K562 (cell line): ENCODE measurements around the gene EPS8L1. TPM values are rescaled to one million over a fixed set of nuclear protein-coding genes. Genes with fewer than 3 reads are reported as not detected.
A peak's percentile ranks its signal among the peaks of the same experiment; 100 is the strongest.

ENCODE experiments used
- ATAC-seq: fragments of 200-7000 bp; cut with Tn5 transposase; 3 replicates; pipeline ENCODE4 v1.9.1; 2020; ENCODE audit warnings: moderate library complexity
- BruUV-seq: library from RNA; stranded (reverse); fragments of 400-500 nt; replicated peaks from 2 replicates; lab custom pipeline; 2021; lab: Mats Ljungman, UMichigan
- CTCF ChIA-PET: fragments of 300-600 bp; formaldehyde crosslinking; extraction: SDS; loops from one replicate; lab custom pipeline; 2021; ENCODE audit warnings: low intra/inter-chr PET ratio; lab: Yijun Ruan, JAX
- POLR2A ChIA-PET: fragments of 300-600, 350-650 bp; sonication (Branson Sonifier 250); formaldehyde crosslinking; extraction: SDS; loops from one replicate; lab custom pipeline; 2021; ENCODE audit warnings: antibody characterized with exemption, inconsistent platforms; lab: Yijun Ruan, JAX
- DNase-seq, 4 experiments: peaks; one replicate each; pipeline versions ENCODE4 v3.0.0 to v3.0.0-alpha.2; 2011 to 2018; ENCODE audit warnings: low spot score in 3 of 4, mixed read lengths in 3 of 4; ENCODE audit errors: extremely low read depth in 1 of 4
- FAIRE-seq: peaks from 2 replicates; lab custom pipeline; 2011; peaks lifted over from hg19 to GRCh38; lab: Jason Lieb, UNC
- H2AFZ ChIP-seq: 2 replicates; pipeline ENCODE4 v1.6.0; 2011; ENCODE audit warnings: low read depth, low read length, control low read depth, inconsistent platforms
- H3K27ac ChIP-seq: fragments of 200-600 bp; 3 replicates; pipeline ENCODE4 v1.8.0; 2011; ENCODE audit warnings: low read depth, mild to moderate bottlenecking, control low read depth, inconsistent platforms, low read length, moderate library complexity, mixed read lengths; ENCODE audit errors: extremely low read depth
- H3K27me3 ChIP-seq, 2 experiments: fragments of 300-600 bp in 1 of 2; 2 replicates in 1 of 2; 3 replicates in 1 of 2; pipeline versions ENCODE4 v1.6.0 to v1.8.0; 2011; ENCODE audit warnings: inconsistent platforms in 2 of 2, low read length in 2 of 2, mild to moderate bottlenecking in 1 of 2, mixed read lengths in 1 of 2, moderate library complexity in 1 of 2; ENCODE audit not compliant: control insufficient read depth in 2 of 2, insufficient read depth in 2 of 2
- H3K36me3 ChIP-seq: fragments of 300-600 bp; 3 replicates; pipeline ENCODE4 v1.8.0; 2011; ENCODE audit warnings: mild to moderate bottlenecking, low read length, inconsistent platforms; ENCODE audit not compliant: control insufficient read depth, insufficient read depth
- H3K4me1 ChIP-seq, 2 experiments: fragments of 200-600 bp in 1 of 2; replicated peaks in 1 of 2; 2 replicates in 1 of 2; 3 replicates in 1 of 2; pipeline versions ENCODE4 v1.5.1 to v1.8.0; 2011; ENCODE audit warnings: inconsistent platforms in 2 of 2, low read length in 2 of 2, mild to moderate bottlenecking in 1 of 2, mixed read lengths in 1 of 2, moderate library complexity in 1 of 2; ENCODE audit not compliant: control insufficient read depth in 2 of 2, insufficient read depth in 2 of 2
- H3K4me2 ChIP-seq: 2 replicates; pipeline ENCODE4 v1.6.1; 2011; ENCODE audit warnings: low read length, control low read depth, inconsistent platforms, mixed read lengths; ENCODE audit not compliant: insufficient read depth
- H3K4me3 ChIP-seq: fragments of 200-600 bp; sonication (generic), shearing (Covaris generic); 2 replicates; pipeline ENCODE4 v1.5.1; 2016; ENCODE audit warnings: control low read depth, inconsistent platforms
- H3K79me2 ChIP-seq: fragments of 200-600 bp; 3 replicates; pipeline ENCODE4 v1.8.0; 2011; ENCODE audit warnings: low read length, inconsistent platforms; ENCODE audit not compliant: control insufficient read depth, insufficient read depth
- H3K9ac ChIP-seq, 2 experiments: 2 replicates each; pipeline versions ENCODE4 v1.6.0 to v1.6.1; 2011; ENCODE audit warnings: low read depth in 2 of 2, low read length in 2 of 2, control low read depth in 1 of 2, inconsistent platforms in 1 of 2, mild to moderate bottlenecking in 1 of 2, mixed read lengths in 1 of 2; ENCODE audit not compliant: insufficient read depth in 1 of 2
- H3K9me1 ChIP-seq: one replicate; pipeline ENCODE4 v1.6.0; 2011; ENCODE audit warnings: inconsistent platforms, mild to moderate bottlenecking, low read length, moderate library complexity; ENCODE audit not compliant: control insufficient read depth, insufficient read depth
- H3K9me3 ChIP-seq: replicated peaks from 2 replicates; pipeline ENCODE4 v1.5.1; 2011; ENCODE audit warnings: low read depth, low read length, inconsistent platforms; ENCODE audit not compliant: control insufficient read depth, insufficient read depth
- H4K20me1 ChIP-seq: replicated peaks from 2 replicates; pipeline ENCODE4 v1.6.1; 2011; ENCODE audit warnings: low read length, inconsistent platforms, mixed read lengths; ENCODE audit not compliant: control insufficient read depth, insufficient read depth
- CGGBP1 ChIP-seq: fragments of 250-450 bp; sonication (Bioruptor Pico); IDR thresholded peaks from 2 replicates; pipeline ENCODE4 v1.9.0; 2021; ENCODE audit warnings: mild to moderate bottlenecking
- CHAMP1 ChIP-seq: fragments of 450-650 bp; IDR thresholded peaks from 2 replicates; pipeline ENCODE4 v1.6.1; 2016; ENCODE audit warnings: mild to moderate bottlenecking
- CREB5 ChIP-seq: fragments of 250-450 bp; sonication (Bioruptor Pico); IDR thresholded peaks from 2 replicates; pipeline ENCODE4 v1.5.0; 2020; ENCODE audit warnings: mild to moderate bottlenecking
- ETV1 ChIP-seq: fragments of 450-650 bp; conservative IDR thresholded peaks from 2 replicates; pipeline ENCODE4 v1.6.1; 2016; ENCODE audit warnings: missing genetic modification characterization, control low read depth, low read depth, missing compliant biosample characterization
- L3MBTL2 ChIP-seq: fragments of 450-650 bp; IDR thresholded peaks from 2 replicates; pipeline ENCODE4 v1.6.1; 2016; ENCODE audit warnings: mild to moderate bottlenecking, moderate library complexity
- MLLT1 ChIP-seq, 2 experiments: fragments of 450-650 bp; IDR thresholded peaks; 2 replicates each; pipeline ENCODE4 v1.6.1; 2016
- MYNN ChIP-seq, 2 experiments: sonication (generic); formaldehyde crosslinking in 1 of 2; IDR thresholded peaks; 2 replicates each; pipeline versions ENCODE4 v1.5.0 to v1.6.1; 2016 to 2020; ENCODE audit warnings: antibody characterized with exemption in 1 of 2, missing genetic modification reagents in 1 of 2
- PYGO2 ChIP-seq: fragments of 450-650 bp; IDR thresholded peaks from 2 replicates; pipeline ENCODE4 v1.6.1; 2016; ENCODE audit warnings: mild to moderate bottlenecking, missing genetic modification characterization, moderate library complexity, missing compliant biosample characterization
- SIRT6 ChIP-seq: IDR thresholded peaks from one replicate; pipeline ENCODE4 v1.6.1; 2012; ENCODE audit warnings: low read depth, mild to moderate bottlenecking, control low read depth, inconsistent platforms, low read length, moderate library complexity
- SP1 ChIP-seq: sonication (generic); formaldehyde crosslinking; IDR thresholded peaks from 2 replicates; pipeline ENCODE4 v1.8.1; 2022; ENCODE audit warnings: mild to moderate bottlenecking, missing genetic modification reagents
- TCF3 ChIP-seq: sonication (generic); formaldehyde crosslinking; IDR thresholded peaks from 2 replicates; pipeline ENCODE4 v1.4.0; 2020; ENCODE audit warnings: mild to moderate bottlenecking, missing genetic modification reagents
- ZBTB17 ChIP-seq: fragments of 450-650 bp; formaldehyde crosslinking; IDR thresholded peaks from 2 replicates; pipeline ENCODE4 v1.4.0; 2020; ENCODE audit warnings: mild to moderate bottlenecking
- ZBTB33 ChIP-seq: sonication (generic); formaldehyde crosslinking; IDR thresholded peaks from 2 replicates; pipeline ENCODE4 v1.8.1; 2023; ENCODE audit warnings: mild to moderate bottlenecking, missing genetic modification reagents
- ZFX ChIP-seq: sonication (generic); formaldehyde crosslinking; IDR thresholded peaks from 2 replicates; pipeline ENCODE4 v1.8.0; 2022; ENCODE audit warnings: mild to moderate bottlenecking, missing genetic modification reagents, moderate library complexity
- ZNF23 ChIP-seq: fragments of 250-450 bp; sonication (Bioruptor Pico); IDR thresholded peaks from 2 replicates; pipeline ENCODE4 v1.4.0; 2020; ENCODE audit warnings: mild to moderate bottlenecking
- WGBS: fragments of 100-300 bp; shearing (Covaris generic); methylation state at CpG from one replicate; pipeline ENCODE4 v1.1.6; 2016; ENCODE audit warnings: low coverage, mixed read lengths; ENCODE audit not compliant: insufficient coverage; ENCODE audit errors: missing lambda C conversion rate; 5-methylcytosine and 5-hydroxymethylcytosine counted together
- in situ Hi-C: fragments of 300-500 bp; cut with MboI; formaldehyde crosslinking; loops from 4 replicates; pipeline ENCODE4 v1.15.0; 2018; ENCODE audit warnings: inconsistent platforms, mixed read lengths
- intact Hi-C: fragments of 100-400 bp; cut with micrococcal nuclease; formaldehyde crosslinking; loops from 2 replicates; pipeline ENCODE4 v1.14.2; 2022
- polyA plus RNA-seq, 8 experiments: library from polyadenylated mRNA; depleted of rRNA in 4 of 8; stranded (reverse) in 5 of 8; unstranded in 3 of 8; fragments of >200 nt; fragmentation: Nextera tagmentation in 2 of 8; fragmentation: Illumina TruSeq in 1 of 8; extraction: Ambion mirVana in 2 of 8; extraction: Trizol in 1 of 8; gene quantifications; 2 replicates each; pipeline versions ENCODE4 v1.2.1 to v1.2.3, GENCODE V29; 2011 to 2014; ENCODE audit warnings: inconsistent platforms in 1 of 8, missing spikeins in 1 of 8
- total RNA-seq, 7 experiments: library from RNA; depleted of rRNA in 6 of 7; stranded (reverse); fragments of >200 nt in 6 of 7; fragmentation: Illumina TruSeq in 2 of 7; extraction: Trizol in 2 of 7; gene quantifications; 2 replicates each; pipeline versions ENCODE4 v1.2.1 to v1.2.3, GENCODE V29; 2011 to 2021; ENCODE audit warnings: low replicate concordance in 1 of 7

EPS8L1 gene
- total and polyA plus RNA-seq, 9 of the 15 experiments (the other 6 are each of a cell fraction or from before 2014, with no cell fraction given): 0.35 to 22.1 (median 11.9) TPM

- DNase-seq (no peak), FAIRE-seq (no peak), ATAC-seq (no peak)
- Histone ChIP-seq H3K36me3 (peaks cover 89% of the 10 kb centered on the region), H3K79me2 (peaks cover 16% of the 10 kb centered on the region), H4K20me1 (0 out of 2 replicates have a peak, but pooled peaks cover 10% of the 10 kb centered on the region), H3K9ac (no peak overlapping the region), H3K27me3 (no peaks in the 10 kb centered on the region), H2AFZ (no peak overlapping the region), H3K4me3 (no peak overlapping the region), H3K27ac (no peak overlapping the region), H3K9me3 (no peaks in the 10 kb centered on the region), H3K9me1 (no peaks in the 10 kb centered on the region), H3K4me1 (peaks cover 1 to 24% of the 10 kb centered on the region in 2 experiments; a peak in 4 of 5 replicates), H3K4me2 (no peak overlapping the region)
- ChIA-PET POLR2A (interaction anchor here (0.7 to 1.0 kb wide), 3 partner anchors 10 to 13 kb away, joined by 3 read pairs; no protein-coding TSS in a partner anchor), CTCF (no interaction called here)
- 94% methylated on average over 12 of the region's 12 CpGs for WGBS
- in situ Hi-C loops (no loop called here), intact Hi-C loops (loop anchor here (10.0 kb wide), 1 partner anchor 163 kb away; no protein-coding TSS in a partner anchor)
- BruUV-seq: no TSS peak
- TF ChIP-seq MYNN (IDR thresholded peaks at IDR 0.05): no peak
- no peak for TF ChIP-seq MYNN (CRISPR knock-in tag; IDR thresholded peaks at IDR 0.05)
- peak; percentile 96 for TF ChIP-seq ZBTB17
- no peak for TF ChIP-seq CREB5
- TF ChIP-seq CHAMP1: no peak
- no peak for TF ChIP-seq TCF3
- no peak for TF ChIP-seq ETV1
- TF ChIP-seq ZFX (CRISPR knock-in tag): 0 out of 2 replicates have a peak, but pooled peaks have one; percentile 22
- peak in 1 of 2 experiments; percentile 94; a peak in 2 of 4 replicates for TF ChIP-seq MLLT1 (IDR thresholded peaks at IDR 0.05)
- peak; percentile 76; the same call in 1 of the 2 replicates for TF ChIP-seq ZNF23 (CRISPR knock-in tag)
- no peak for TF ChIP-seq PYGO2 (tag)
- TF ChIP-seq SIRT6: peak; percentile 33
- TF ChIP-seq SP1: no peak
- 0 out of 2 replicates have a peak, but pooled peaks have one; percentile 13 for TF ChIP-seq L3MBTL2
- TF ChIP-seq CGGBP1 (CRISPR knock-in tag): no peak
- TF ChIP-seq ZBTB33: 0 out of 2 replicates have a peak, but pooled peaks have one; percentile 64
These were observed 27.7 kb upstream of the EPS8L1 start for GRCh38 chr19:55047951-55048350.
